ENCODE results near the gene PPARG. TPM values are rescaled to one million over a fixed set of nuclear protein-coding genes. Genes with fewer than 3 reads are reported as not detected.
"Not testable (repeated sequence)": the region's sequence is repeated elsewhere in the genome, so short reads cannot be mapped to it uniquely, and the experiment has no call there.

Gene PPARG
- total RNA-seq, 6 donors from 2014 or later, result 39.8 to 93.9 (median 52.7) TPM

- WGBS, 2 donors, result 72 to 78% methylated on average over 6 of the region's 6 CpGs
- ATAC-seq (ENCODE audit: low FRiP score in 2 of 2), result no peak
- H3K4me3 ChIP-seq, result no peak overlapping the region
- no peak overlapping the region for H3K27ac ChIP-seq
- TF ChIP-seq POLR2AphosphoS5 (IDR thresholded peaks at IDR 0.05), result no peak
- no peak for TF ChIP-seq POLR2A (IDR thresholded peaks at IDR 0.05)
- TF ChIP-seq, protein P1, sequence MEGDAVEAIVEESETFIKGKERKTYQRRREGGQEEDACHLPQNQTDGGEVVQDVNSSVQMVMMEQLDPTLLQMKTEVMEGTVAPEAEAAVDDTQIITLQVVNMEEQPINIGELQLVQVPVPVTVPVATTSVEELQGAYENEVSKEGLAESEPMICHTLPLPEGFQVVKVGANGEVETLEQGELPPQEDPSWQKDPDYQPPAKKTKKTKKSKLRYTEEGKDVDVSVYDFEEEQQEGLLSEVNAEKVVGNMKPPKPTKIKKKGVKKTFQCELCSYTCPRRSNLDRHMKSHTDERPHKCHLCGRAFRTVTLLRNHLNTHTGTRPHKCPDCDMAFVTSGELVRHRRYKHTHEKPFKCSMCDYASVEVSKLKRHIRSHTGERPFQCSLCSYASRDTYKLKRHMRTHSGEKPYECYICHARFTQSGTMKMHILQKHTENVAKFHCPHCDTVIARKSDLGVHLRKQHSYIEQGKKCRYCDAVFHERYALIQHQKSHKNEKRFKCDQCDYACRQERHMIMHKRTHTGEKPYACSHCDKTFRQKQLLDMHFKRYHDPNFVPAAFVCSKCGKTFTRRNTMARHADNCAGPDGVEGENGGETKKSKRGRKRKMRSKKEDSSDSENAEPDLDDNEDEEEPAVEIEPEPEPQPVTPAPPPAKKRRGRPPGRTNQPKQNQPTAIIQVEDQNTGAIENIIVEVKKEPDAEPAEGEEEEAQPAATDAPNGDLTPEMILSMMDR (IDR thresholded peaks at IDR 0.05), result no peak
- no peak for TF ChIP-seq EP300 (IDR thresholded peaks at IDR 0.05)
- H3K27me3 ChIP-seq, result no peaks in the 10 kb centered on the region
- H3K9me3 ChIP-seq, result no peaks in the 10 kb centered on the region
- H3K4me1 ChIP-seq, result peaks cover 0 to 1% (median 0%) of the 10 kb centered on the region in 4 donors
- no peak for DNase-seq
- H3K36me3 ChIP-seq, result no peaks in the 10 kb centered on the region
Observed at GRCh38 chr3:12454076-12454815, 165.4 kb downstream of the PPARG start.

GRCh38 chr3:12454816-12455121 lies 165.9 kb downstream of the PPARG start:
- no peak overlapping the region for H3K4me3 ChIP-seq
- no peak for TF ChIP-seq POLR2AphosphoS5 (IDR thresholded peaks at IDR 0.05)
- TF ChIP-seq, protein P1 (IDR thresholded peaks at IDR 0.05), result no peak
- TF ChIP-seq POLR2A (IDR thresholded peaks at IDR 0.05), result no peak
- no peak for TF ChIP-seq EP300 (IDR thresholded peaks at IDR 0.05)
- H3K9me3 ChIP-seq, result no peaks in the 10 kb centered on the region
- no peaks in the 10 kb centered on the region for H3K36me3 ChIP-seq
- no peaks in the 10 kb centered on the region for H3K27me3 ChIP-seq
- H3K27ac ChIP-seq, result no peak overlapping the region
- 66 to 91% methylated on average over 2 of the region's 2 CpGs for WGBS, 2 donors
- DNase-seq (no peak), ATAC-seq (ENCODE audit: low FRiP score in 2 of 2) (no peak)
- H3K4me1 ChIP-seq, result peaks cover 0 to 4% (median 0%) of the 10 kb centered on the region in 4 donors

DNA sequence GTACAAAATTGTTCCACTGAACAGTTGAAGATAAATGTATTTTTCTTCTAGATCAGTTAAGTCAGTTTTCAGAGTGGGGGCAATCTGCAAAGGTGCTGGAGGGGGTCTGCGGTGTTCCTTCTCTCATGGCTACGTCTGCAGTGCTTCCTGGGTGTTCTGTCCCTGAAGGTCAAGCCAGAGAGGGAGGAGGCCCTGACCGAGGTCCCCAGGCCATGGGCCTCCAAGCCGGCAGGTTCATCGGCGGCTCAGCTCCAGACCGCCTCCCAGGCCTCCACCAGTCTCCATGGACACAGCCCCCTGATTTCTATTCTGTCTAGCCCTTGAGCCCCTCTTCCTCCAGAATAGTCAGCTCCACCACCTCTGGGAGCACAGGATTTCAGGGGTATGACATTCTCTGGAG lies 166.9 kb downstream of the PPARG start:
- no peaks in the 10 kb centered on the region for H3K27me3 ChIP-seq
- no peak overlapping the region for H3K4me3 ChIP-seq
- DNase-seq (peak in 1 of 2 donors; percentile 54), ATAC-seq (ENCODE audit: low FRiP score in 2 of 2) (no peak)
- H3K9me3 ChIP-seq, result no peaks in the 10 kb centered on the region
- no peak overlapping the region for H3K27ac ChIP-seq
- peaks cover 0 to 4% (median 0%) of the 10 kb centered on the region in 4 donors for H3K4me1 ChIP-seq
- WGBS, 2 donors, result 96% methylated on average over 7 of the region's 7 CpGs
- no peaks in the 10 kb centered on the region for H3K36me3 ChIP-seq
- TF ChIP-seq, protein P1 (IDR thresholded peaks at IDR 0.05), result no peak
- TF ChIP-seq POLR2AphosphoS5 (IDR thresholded peaks at IDR 0.05) (no peak), EP300 (IDR thresholded peaks at IDR 0.05) (no peak), POLR2A (IDR thresholded peaks at IDR 0.05) (no peak)

- no peak overlapping the region for H3K27ac ChIP-seq
- H3K27me3 ChIP-seq, result no peaks in the 10 kb centered on the region
- H3K4me1 ChIP-seq, result peaks cover 0 to 4% (median 0%) of the 10 kb centered on the region in 4 donors
- WGBS, 2 donors, result 87 to 92% methylated on average over 3 of the region's 3 CpGs
- no peak for DNase-seq
- ATAC-seq (ENCODE audit: low FRiP score in 2 of 2), result no peak
- no peak overlapping the region for H3K4me3 ChIP-seq
- no peaks in the 10 kb centered on the region for H3K36me3 ChIP-seq
- H3K9me3 ChIP-seq, result no peaks in the 10 kb centered on the region
- TF ChIP-seq EP300 (IDR thresholded peaks at IDR 0.05) (no peak), POLR2AphosphoS5 (IDR thresholded peaks at IDR 0.05) (no peak), POLR2A (IDR thresholded peaks at IDR 0.05) (no peak)
- TF ChIP-seq, protein P1 (IDR thresholded peaks at IDR 0.05), result no peak
Observed at GRCh38 chr3:12456441-12456840, 167.6 kb downstream of the PPARG start.

GRCh38 chr3:12457380-12457779 lies 168.5 kb downstream of the PPARG start:
- H3K27ac ChIP-seq, result peak overlapping the region in 1 of 4 donors; percentile 23
- not testable (repeated sequence) for ATAC-seq (ENCODE audit: low FRiP score in 2 of 2); DNase-seq; H3K27me3 ChIP-seq; H3K4me1 ChIP-seq; H3K4me3 ChIP-seq; H3K36me3 ChIP-seq; H3K9me3 ChIP-seq
- 73 to 98% methylated on average over 4 of the region's 4 CpGs for WGBS, 2 donors

All from upper lobe of left lung (tissue), 6 donors.